Panc1 (cell line): ENCODE data around the gene CRADD.

Experiments
- POLR2AphosphoS5 ChIP-seq: IDR thresholded peaks from 2 replicates; pipeline ENCODE4 v1.6.1; 2012; ENCODE audit warnings: mild to moderate bottlenecking, low read depth, low read length, moderate library complexity
- SIN3A ChIP-seq: IDR thresholded peaks from 2 replicates; pipeline ENCODE4 v1.6.1; 2012; ENCODE audit warnings: low read depth, mild to moderate bottlenecking, low read length, moderate library complexity, borderline replicate concordance; ENCODE audit not compliant: insufficient read depth
- TCF7L2 ChIP-seq: IDR thresholded peaks from 2 replicates; pipeline ENCODE4 v1.6.1; 2011; ENCODE audit warnings: mild to moderate bottlenecking, low read depth, low read length, inconsistent platforms
- TF ChIP-seq, protein P1 (sequence below): fragments of 450-650 bp; IDR thresholded peaks from 2 replicates; pipeline ENCODE4 v1.5.1; 2017; ENCODE audit warnings: mild to moderate bottlenecking
- TF ChIP-seq, protein P2 (sequence below), 2 experiments: IDR thresholded peaks; 2 replicates each; pipeline ENCODE4 v1.6.1; 2011 to 2012; ENCODE audit warnings: low read depth in 2 of 2, control low read depth in 1 of 2, low read length in 1 of 2, mild to moderate bottlenecking in 1 of 2, moderate library complexity in 1 of 2; ENCODE audit not compliant: insufficient read depth in 1 of 2

DNA sequence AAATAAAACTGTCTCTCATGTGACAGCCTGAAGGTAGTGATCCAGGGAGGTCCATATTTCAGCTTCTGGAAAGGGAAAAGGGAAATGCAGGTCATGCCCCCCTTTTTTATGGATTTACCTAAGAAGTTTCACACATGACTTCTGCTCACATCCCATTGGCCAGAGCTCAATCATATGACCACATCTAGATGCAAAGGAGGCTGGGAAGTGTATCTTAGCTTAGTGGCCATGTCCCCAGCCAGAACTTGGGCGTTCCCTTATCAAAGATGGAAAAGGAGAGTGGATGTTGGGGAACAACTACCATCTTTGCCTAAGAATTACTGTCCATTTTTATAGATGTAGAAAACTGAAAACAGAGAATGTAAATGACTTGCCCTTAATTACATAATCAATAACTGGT is 26.5 kb upstream of the CRADD start:
- TF ChIP-seq, protein P1, sequence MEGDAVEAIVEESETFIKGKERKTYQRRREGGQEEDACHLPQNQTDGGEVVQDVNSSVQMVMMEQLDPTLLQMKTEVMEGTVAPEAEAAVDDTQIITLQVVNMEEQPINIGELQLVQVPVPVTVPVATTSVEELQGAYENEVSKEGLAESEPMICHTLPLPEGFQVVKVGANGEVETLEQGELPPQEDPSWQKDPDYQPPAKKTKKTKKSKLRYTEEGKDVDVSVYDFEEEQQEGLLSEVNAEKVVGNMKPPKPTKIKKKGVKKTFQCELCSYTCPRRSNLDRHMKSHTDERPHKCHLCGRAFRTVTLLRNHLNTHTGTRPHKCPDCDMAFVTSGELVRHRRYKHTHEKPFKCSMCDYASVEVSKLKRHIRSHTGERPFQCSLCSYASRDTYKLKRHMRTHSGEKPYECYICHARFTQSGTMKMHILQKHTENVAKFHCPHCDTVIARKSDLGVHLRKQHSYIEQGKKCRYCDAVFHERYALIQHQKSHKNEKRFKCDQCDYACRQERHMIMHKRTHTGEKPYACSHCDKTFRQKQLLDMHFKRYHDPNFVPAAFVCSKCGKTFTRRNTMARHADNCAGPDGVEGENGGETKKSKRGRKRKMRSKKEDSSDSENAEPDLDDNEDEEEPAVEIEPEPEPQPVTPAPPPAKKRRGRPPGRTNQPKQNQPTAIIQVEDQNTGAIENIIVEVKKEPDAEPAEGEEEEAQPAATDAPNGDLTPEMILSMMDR = no peak
- TF ChIP-seq SIN3A (no peak), TCF7L2 (no peak), POLR2AphosphoS5 (no peak)
- TF ChIP-seq, protein P2, sequence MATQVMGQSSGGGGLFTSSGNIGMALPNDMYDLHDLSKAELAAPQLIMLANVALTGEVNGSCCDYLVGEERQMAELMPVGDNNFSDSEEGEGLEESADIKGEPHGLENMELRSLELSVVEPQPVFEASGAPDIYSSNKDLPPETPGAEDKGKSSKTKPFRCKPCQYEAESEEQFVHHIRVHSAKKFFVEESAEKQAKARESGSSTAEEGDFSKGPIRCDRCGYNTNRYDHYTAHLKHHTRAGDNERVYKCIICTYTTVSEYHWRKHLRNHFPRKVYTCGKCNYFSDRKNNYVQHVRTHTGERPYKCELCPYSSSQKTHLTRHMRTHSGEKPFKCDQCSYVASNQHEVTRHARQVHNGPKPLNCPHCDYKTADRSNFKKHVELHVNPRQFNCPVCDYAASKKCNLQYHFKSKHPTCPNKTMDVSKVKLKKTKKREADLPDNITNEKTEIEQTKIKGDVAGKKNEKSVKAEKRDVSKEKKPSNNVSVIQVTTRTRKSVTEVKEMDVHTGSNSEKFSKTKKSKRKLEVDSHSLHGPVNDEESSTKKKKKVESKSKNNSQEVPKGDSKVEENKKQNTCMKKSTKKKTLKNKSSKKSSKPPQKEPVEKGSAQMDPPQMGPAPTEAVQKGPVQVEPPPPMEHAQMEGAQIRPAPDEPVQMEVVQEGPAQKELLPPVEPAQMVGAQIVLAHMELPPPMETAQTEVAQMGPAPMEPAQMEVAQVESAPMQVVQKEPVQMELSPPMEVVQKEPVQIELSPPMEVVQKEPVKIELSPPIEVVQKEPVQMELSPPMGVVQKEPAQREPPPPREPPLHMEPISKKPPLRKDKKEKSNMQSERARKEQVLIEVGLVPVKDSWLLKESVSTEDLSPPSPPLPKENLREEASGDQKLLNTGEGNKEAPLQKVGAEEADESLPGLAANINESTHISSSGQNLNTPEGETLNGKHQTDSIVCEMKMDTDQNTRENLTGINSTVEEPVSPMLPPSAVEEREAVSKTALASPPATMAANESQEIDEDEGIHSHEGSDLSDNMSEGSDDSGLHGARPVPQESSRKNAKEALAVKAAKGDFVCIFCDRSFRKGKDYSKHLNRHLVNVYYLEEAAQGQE (IDR thresholded peaks at IDR 0.05; ENCODE audit: insufficient read depth in 1 of 2, low read depth in 2 of 2, low read length in 1 of 2) = no peak
